NCI-H1694 (cell line): ENCODE data around the gene CTNNA3.
"Not testable (repeated sequence)": the region's sequence is repeated elsewhere in the genome, so short reads cannot be mapped to it uniquely, and the experiment has no call there.

Source experiments
- DNase-seq: peaks from one replicate; lab custom pipeline; 2025; lab: John Stamatoyannopoulos, UW

The CTNNA3 gene

GRCh38 chr10:67246066-67246555 lies 449.9 kb downstream of the CTNNA3 start:
- no peak for DNase-seq

GRCh38 chr10:67242528-67242927 lies 453.5 kb downstream of the CTNNA3 start:
- DNase-seq: no peak

- DNase-seq: no peak
Observed at GRCh38 chr10:67241451-67241850, 454.5 kb downstream of the CTNNA3 start.

- no peak for DNase-seq
Observed at GRCh38 chr10:67239864-67240497, 456.0 kb downstream of the CTNNA3 start.

- DNase-seq: not testable (repeated sequence)
Observed at GRCh38 chr10:67230680-67231500, 465.1 kb downstream of the CTNNA3 start.

GRCh38 chr10:67225226-67225625 lies 470.8 kb downstream of the CTNNA3 start:
- DNase-seq: no peak

GRCh38 chr10:67224553-67224952 lies 471.4 kb downstream of the CTNNA3 start:
- DNase-seq: no peak

GRCh38 chr10:67222934-67223333 lies 473.1 kb downstream of the CTNNA3 start:
- no peak for DNase-seq

- no peak for DNase-seq
Observed at GRCh38 chr10:67221939-67222494, 474.0 kb downstream of the CTNNA3 start.

- no peak for DNase-seq
Observed at GRCh38 chr10:67211680-67212079, 484.3 kb downstream of the CTNNA3 start.

GRCh38 chr10:67207923-67208322 lies 488.1 kb downstream of the CTNNA3 start:
- DNase-seq: not testable (repeated sequence)

- no peak for DNase-seq
Observed at GRCh38 chr10:67200913-67201564, 495.0 kb downstream of the CTNNA3 start.

GRCh38 chr10:67175354-67175753 lies 520.6 kb downstream of the CTNNA3 start:
- DNase-seq: no peak

GRCh38 chr10:67173787-67174186 lies 522.2 kb downstream of the CTNNA3 start:
- no peak for DNase-seq

- no peak for DNase-seq
Observed at GRCh38 chr10:67171970-67172369, 524.0 kb downstream of the CTNNA3 start.

- no peak for DNase-seq
Observed at GRCh38 chr10:67156239-67156638, 539.8 kb downstream of the CTNNA3 start.

- no peak for DNase-seq
Observed at GRCh38 chr10:67151471-67151870, 544.5 kb downstream of the CTNNA3 start.

- DNase-seq: no peak
Observed at GRCh38 chr10:67144530-67144929, 551.5 kb downstream of the CTNNA3 start.

GRCh38 chr10:67141300-67141699 lies 554.7 kb downstream of the CTNNA3 start:
- DNase-seq: no peak

GRCh38 chr10:67140641-67141040 lies 555.4 kb downstream of the CTNNA3 start:
- DNase-seq: no peak

GRCh38 chr10:67127441-67127840 lies 568.6 kb downstream of the CTNNA3 start:
- no peak for DNase-seq

- no peak for DNase-seq
Observed at GRCh38 chr10:67119651-67120050, 576.3 kb downstream of the CTNNA3 start.

GRCh38 chr10:67115972-67116371 lies 580.0 kb downstream of the CTNNA3 start:
- no peak for DNase-seq
